Osteocyte (in vitro differentiated cells): ENCODE results near the gene CFAP46. TPM values are rescaled to one million over a fixed set of nuclear protein-coding genes. Genes with fewer than 3 reads are reported as not detected.
A peak's percentile ranks its signal among the peaks of the same experiment; 100 is the strongest.

Source experiments
- DNase-seq: peaks from one replicate; pipeline ENCODE4 v3.0.0; 2021; ENCODE audit warnings: mixed read lengths; ENCODE audit not compliant: unreplicated experiment; ENCODE audit errors: extremely low spot score
- H3K27ac Mint-ChIP-seq: one replicate; pipeline ENCODE4 v1.8.0; 2021; ENCODE audit warnings: mild to moderate bottlenecking, mixed read lengths; ENCODE audit not compliant: unreplicated experiment
- H3K27me3 Mint-ChIP-seq: one replicate; pipeline ENCODE4 v1.8.0; 2021; ENCODE audit warnings: mixed read lengths; ENCODE audit not compliant: unreplicated experiment
- H3K36me3 Mint-ChIP-seq: one replicate; pipeline ENCODE4 v1.8.0; 2021; ENCODE audit warnings: mixed read lengths; ENCODE audit not compliant: unreplicated experiment
- H3K4me1 Mint-ChIP-seq: one replicate; pipeline ENCODE4 v1.8.0; 2021; ENCODE audit warnings: mixed read lengths; ENCODE audit not compliant: unreplicated experiment
- H3K4me3 Mint-ChIP-seq: one replicate; pipeline ENCODE4 v1.8.0; 2021; ENCODE audit warnings: mild to moderate bottlenecking, moderate library complexity, mixed read lengths; ENCODE audit not compliant: unreplicated experiment
- H3K9me3 Mint-ChIP-seq: one replicate; pipeline ENCODE4 v1.8.0; 2021; ENCODE audit warnings: mixed read lengths; ENCODE audit not compliant: unreplicated experiment
- total RNA-seq: library from RNA; stranded (reverse); gene quantifications from 2 replicates; pipeline ENCODE4 v1.2.1, GENCODE V29; 2021
- TF ChIP-seq, protein P1 (sequence below): fragments of 200-600 bp; sonication (generic); IDR thresholded peaks from 2 replicates; pipeline ENCODE4 v1.5.0; 2021; ENCODE audit warnings: antibody characterized with exemption, mild to moderate bottlenecking, moderate library complexity

Gene CFAP46
- total RNA-seq, 1 donor from 2014 or later = 0.56 TPM

- Mint-ChIP-seq H3K27ac (no peak overlapping the region), H3K36me3 (no peaks in the 10 kb centered on the region), H3K9me3 (no peaks in the 10 kb centered on the region), H3K4me3 (no peak overlapping the region), H3K4me1 (no peaks in the 10 kb centered on the region), H3K27me3 (peaks cover 14% of the 10 kb centered on the region)
- TF ChIP-seq, protein P1, sequence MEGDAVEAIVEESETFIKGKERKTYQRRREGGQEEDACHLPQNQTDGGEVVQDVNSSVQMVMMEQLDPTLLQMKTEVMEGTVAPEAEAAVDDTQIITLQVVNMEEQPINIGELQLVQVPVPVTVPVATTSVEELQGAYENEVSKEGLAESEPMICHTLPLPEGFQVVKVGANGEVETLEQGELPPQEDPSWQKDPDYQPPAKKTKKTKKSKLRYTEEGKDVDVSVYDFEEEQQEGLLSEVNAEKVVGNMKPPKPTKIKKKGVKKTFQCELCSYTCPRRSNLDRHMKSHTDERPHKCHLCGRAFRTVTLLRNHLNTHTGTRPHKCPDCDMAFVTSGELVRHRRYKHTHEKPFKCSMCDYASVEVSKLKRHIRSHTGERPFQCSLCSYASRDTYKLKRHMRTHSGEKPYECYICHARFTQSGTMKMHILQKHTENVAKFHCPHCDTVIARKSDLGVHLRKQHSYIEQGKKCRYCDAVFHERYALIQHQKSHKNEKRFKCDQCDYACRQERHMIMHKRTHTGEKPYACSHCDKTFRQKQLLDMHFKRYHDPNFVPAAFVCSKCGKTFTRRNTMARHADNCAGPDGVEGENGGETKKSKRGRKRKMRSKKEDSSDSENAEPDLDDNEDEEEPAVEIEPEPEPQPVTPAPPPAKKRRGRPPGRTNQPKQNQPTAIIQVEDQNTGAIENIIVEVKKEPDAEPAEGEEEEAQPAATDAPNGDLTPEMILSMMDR = no peak
- peak; percentile 72 for DNase-seq
These were observed 77.2 kb downstream of the CFAP46 start for GRCh38 chr10:132865171-132865631.

GRCh38 chr10:132862485-132863420 lies 79.6 kb downstream of the CFAP46 start:
- H3K27ac Mint-ChIP-seq = no peak overlapping the region
- H3K4me3 Mint-ChIP-seq = no peak overlapping the region
- no peaks in the 10 kb centered on the region for H3K9me3 Mint-ChIP-seq
- peaks cover 14% of the 10 kb centered on the region for H3K27me3 Mint-ChIP-seq
- no peaks in the 10 kb centered on the region for H3K4me1 Mint-ChIP-seq
- H3K36me3 Mint-ChIP-seq = no peaks in the 10 kb centered on the region
- DNase-seq = peak; percentile 80
- TF ChIP-seq, protein P1 = no peak

DNA sequence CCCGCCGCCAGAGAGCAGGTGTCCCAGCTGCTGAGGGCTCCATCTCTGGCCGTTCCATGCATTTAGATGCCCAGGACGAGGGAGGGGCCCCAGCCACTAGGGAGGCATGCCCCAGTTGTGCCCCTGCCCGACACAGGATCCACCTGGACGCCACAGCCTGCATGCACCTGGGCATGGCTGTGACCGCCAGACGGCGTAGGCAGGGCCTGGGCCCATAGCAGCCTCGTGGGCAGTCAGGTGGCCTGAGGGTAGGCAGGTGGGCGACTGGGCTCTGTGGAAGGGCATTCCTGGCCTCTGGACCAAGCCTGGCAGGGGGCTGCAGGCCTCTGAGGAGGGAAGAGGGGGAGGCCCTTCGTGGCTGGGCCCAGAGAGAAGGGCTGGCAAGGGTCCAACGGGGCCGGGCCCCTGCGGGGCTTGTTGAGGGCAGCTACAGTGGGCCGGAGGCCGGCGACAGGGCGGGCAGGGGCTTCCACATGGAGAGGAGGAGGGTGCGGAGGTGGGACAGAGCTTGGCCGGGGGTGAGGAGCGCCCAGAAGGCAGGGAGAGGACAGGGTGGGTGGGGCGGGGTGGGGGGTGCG lies 80.4 kb downstream of the CFAP46 start:
- H3K27ac Mint-ChIP-seq = no peak overlapping the region
- peaks cover 16% of the 10 kb centered on the region for H3K27me3 Mint-ChIP-seq
- DNase-seq = no peak
- H3K4me3 Mint-ChIP-seq = no peak overlapping the region
- no peaks in the 10 kb centered on the region for H3K9me3 Mint-ChIP-seq
- no peaks in the 10 kb centered on the region for H3K36me3 Mint-ChIP-seq
- no peaks in the 10 kb centered on the region for H3K4me1 Mint-ChIP-seq
- TF ChIP-seq, protein P1 = no peak

- H3K27me3 Mint-ChIP-seq = peaks cover 21% of the 10 kb centered on the region
- DNase-seq = no peak
- H3K4me3 Mint-ChIP-seq = no peak overlapping the region
- no peaks in the 10 kb centered on the region for H3K4me1 Mint-ChIP-seq
- TF ChIP-seq, protein P1 = no peak
- H3K9me3 Mint-ChIP-seq = no peaks in the 10 kb centered on the region
- H3K36me3 Mint-ChIP-seq = no peaks in the 10 kb centered on the region
- H3K27ac Mint-ChIP-seq = no peak overlapping the region
These were observed 81.2 kb downstream of the CFAP46 start for GRCh38 chr10:132861116-132861691.

DNA sequence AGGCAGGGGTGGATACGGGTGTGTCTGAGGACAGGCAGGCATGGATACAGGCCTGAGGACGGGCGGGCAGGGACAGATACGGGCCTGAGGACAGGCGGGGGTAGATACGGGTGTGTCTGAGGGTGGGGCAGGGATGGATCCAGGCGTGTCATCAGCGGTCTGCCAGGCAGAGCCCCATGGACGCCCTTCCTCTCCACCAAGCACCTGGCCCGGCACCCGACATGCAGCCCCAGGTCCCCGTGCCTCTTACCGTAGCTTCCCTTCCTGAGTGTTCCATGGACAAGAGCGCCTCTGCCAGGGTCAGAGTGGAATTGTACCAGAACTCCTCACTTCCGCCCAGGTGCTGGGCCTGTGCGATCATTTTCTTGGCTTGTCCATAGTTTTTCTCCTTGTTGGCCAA lies 81.8 kb downstream of the CFAP46 start:
- Mint-ChIP-seq H3K4me1 (no peaks in the 10 kb centered on the region), H3K9me3 (no peaks in the 10 kb centered on the region), H3K4me3 (no peak overlapping the region), H3K27ac (no peak overlapping the region), H3K27me3 (peaks cover 27% of the 10 kb centered on the region), H3K36me3 (no peaks in the 10 kb centered on the region)
- TF ChIP-seq, protein P1 = no peak
- DNase-seq = no peak
